K562 (cell line): ENCODE measurements around the gene TMEM87B. TPM values are rescaled to one million over a fixed set of nuclear protein-coding genes. Genes with fewer than 3 reads are reported as not detected.

Experiments used
- JUNB ChIP-seq: fragments of 450-650 bp; formaldehyde crosslinking; conservative IDR thresholded peaks from 2 replicates; pipeline ENCODE4 v1.4.0; 2020; ENCODE audit warnings: mild to moderate bottlenecking
- MEF2A ChIP-seq: IDR thresholded peaks from 2 replicates; pipeline ENCODE4 v1.6.1; 2011; ENCODE audit warnings: low read depth, mild to moderate bottlenecking, low read length, moderate library complexity; ENCODE audit not compliant: control insufficient read depth
- NFATC3 ChIP-seq: fragments of 450-650 bp; IDR thresholded peaks from 2 replicates; pipeline ENCODE4 v1.6.1; 2017; ENCODE audit warnings: mild to moderate bottlenecking
- POU5F1 ChIP-seq: fragments of 150-350 bp; IDR thresholded peaks from 2 replicates; pipeline ENCODE4 v1.6.1; 2014; ENCODE audit warnings: borderline replicate concordance, low read length, low read depth, mild to moderate bottlenecking; ENCODE audit not compliant: partially characterized antibody
- STAT5B ChIP-seq: fragments of 250-450 bp; sonication (Bioruptor Pico); IDR thresholded peaks from 2 replicates; pipeline ENCODE4 v1.8.0; 2021; ENCODE audit warnings: mild to moderate bottlenecking, inconsistent platforms
- ZNF431 ChIP-seq: sonication (generic); formaldehyde crosslinking; IDR thresholded peaks from 2 replicates; pipeline ENCODE4 v1.8.0; 2022; ENCODE audit warnings: mild to moderate bottlenecking, missing genetic modification reagents
- polyA plus RNA-seq, 8 experiments: library from polyadenylated mRNA; depleted of rRNA in 4 of 8; stranded (reverse) in 5 of 8; unstranded in 3 of 8; fragments of >200 nt; fragmentation: Nextera tagmentation in 2 of 8; fragmentation: Illumina TruSeq in 1 of 8; extraction: Ambion mirVana in 2 of 8; extraction: Trizol in 1 of 8; gene quantifications; 2 replicates each; pipeline versions ENCODE4 v1.2.1 to v1.2.3, GENCODE V29; 2011 to 2014; ENCODE audit warnings: inconsistent platforms in 1 of 8, missing spikeins in 1 of 8
- total RNA-seq, 7 experiments: library from RNA; depleted of rRNA in 6 of 7; stranded (reverse); fragments of >200 nt in 6 of 7; fragmentation: Illumina TruSeq in 2 of 7; extraction: Trizol in 2 of 7; gene quantifications; 2 replicates each; pipeline versions ENCODE4 v1.2.1 to v1.2.3, GENCODE V29; 2011 to 2021; ENCODE audit warnings: low replicate concordance in 1 of 7
- TF ChIP-seq, protein P1 (sequence below): fragments of 250-450 bp; sonication (Bioruptor Pico); IDR thresholded peaks from 2 replicates; pipeline ENCODE4 v1.8.0; 2021; ENCODE audit warnings: borderline replicate concordance, mild to moderate bottlenecking, moderate library complexity; ENCODE audit not compliant: poor library complexity, severe bottlenecking
- TF ChIP-seq, protein P2 (sequence below), 2 experiments: fragments of 450-650 bp in 1 of 2; sonication (generic) in 1 of 2; formaldehyde crosslinking in 1 of 2; IDR thresholded peaks in 1 of 2; conservative IDR thresholded peaks in 1 of 2; 2 replicates each; pipeline versions ENCODE4 v1.6.1 to v1.8.1; 2016 to 2023; ENCODE audit warnings: mild to moderate bottlenecking in 2 of 2, moderate library complexity in 2 of 2, inconsistent platforms in 1 of 2, missing genetic modification reagents in 1 of 2
- TF ChIP-seq, protein P3 (sequence below): fragments of 250-450 bp; sonication (Bioruptor Pico); IDR thresholded peaks from 2 replicates; pipeline ENCODE4 v1.8.0; 2021; ENCODE audit warnings: moderate library complexity, mild to moderate bottlenecking, inconsistent platforms
- TF ChIP-seq, protein P4 (sequence below), 2 experiments: fragments of 450-650 bp; IDR thresholded peaks; 2 replicates each; pipeline ENCODE4 v1.6.1; 2016
- TF ChIP-seq, protein P5 (sequence below), 3 experiments: IDR thresholded peaks in 2 of 3; conservative IDR thresholded peaks in 1 of 3; 2 replicates each; pipeline ENCODE4 v1.5.1; 2011 to 2012; ENCODE audit warnings: low read length in 3 of 3, mild to moderate bottlenecking in 3 of 3, control low read depth in 2 of 3, improper control_type of control experiment in 1 of 3, inconsistent platforms in 1 of 3, low read depth in 1 of 3, mixed read lengths in 1 of 3, moderate library complexity in 1 of 3; ENCODE audit not compliant: insufficient read depth in 2 of 3

The TMEM87B gene
- total and polyA plus RNA-seq, 9 of the 15 experiments (the other 6 are each of a cell fraction or from before 2014, with no cell fraction given) = 3.7 to 17.1 (median 11.0) TPM

DNA sequence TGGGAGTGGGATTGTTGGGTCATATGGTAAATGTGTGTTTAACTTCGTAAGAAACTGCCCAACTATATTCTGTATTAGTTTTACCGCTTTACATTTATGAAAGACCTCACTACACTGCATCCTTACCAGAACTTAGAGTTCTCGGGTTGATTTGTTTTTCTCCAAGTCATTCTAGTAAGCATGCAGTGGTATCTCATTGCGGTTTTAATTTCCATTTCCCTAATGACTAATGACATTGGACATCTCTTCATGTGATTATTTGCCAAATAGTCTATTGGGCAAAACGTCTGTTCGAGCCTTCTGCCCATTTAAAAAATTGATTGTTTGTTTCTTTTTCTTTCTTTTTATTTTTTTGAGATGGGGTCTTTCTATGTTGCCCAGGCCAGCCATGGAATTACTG, 89.9 kb downstream of the TMEM87B start (continued):
- TF ChIP-seq POU5F1 = no peak
- no peak for TF ChIP-seq MEF2A
- TF ChIP-seq, protein P1, sequence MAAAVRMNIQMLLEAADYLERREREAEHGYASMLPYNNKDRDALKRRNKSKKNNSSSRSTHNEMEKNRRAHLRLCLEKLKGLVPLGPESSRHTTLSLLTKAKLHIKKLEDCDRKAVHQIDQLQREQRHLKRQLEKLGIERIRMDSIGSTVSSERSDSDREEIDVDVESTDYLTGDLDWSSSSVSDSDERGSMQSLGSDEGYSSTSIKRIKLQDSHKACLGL = no peak
- no peak for TF ChIP-seq STAT5B (CRISPR knock-in tag)
- TF ChIP-seq NFATC3 = no peak
- no peak for TF ChIP-seq JUNB (CRISPR knock-in tag)
- TF ChIP-seq, protein P2, sequence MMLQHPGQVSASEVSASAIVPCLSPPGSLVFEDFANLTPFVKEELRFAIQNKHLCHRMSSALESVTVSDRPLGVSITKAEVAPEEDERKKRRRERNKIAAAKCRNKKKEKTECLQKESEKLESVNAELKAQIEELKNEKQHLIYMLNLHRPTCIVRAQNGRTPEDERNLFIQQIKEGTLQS (IDR thresholded peaks at IDR 0.05) = no peak
- TF ChIP-seq, protein P2 (CRISPR knock-in tag; conservative IDR thresholded peaks at IDR 0.05) = no peak
- TF ChIP-seq, protein P3, sequence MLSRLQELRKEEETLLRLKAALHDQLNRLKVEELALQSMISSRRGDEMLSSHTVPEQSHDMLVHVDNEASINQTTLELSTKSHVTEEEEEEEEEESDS (CRISPR knock-in tag) = no peak
- no peak for TF ChIP-seq ZNF431 (CRISPR knock-in tag)
- TF ChIP-seq, protein P4, sequence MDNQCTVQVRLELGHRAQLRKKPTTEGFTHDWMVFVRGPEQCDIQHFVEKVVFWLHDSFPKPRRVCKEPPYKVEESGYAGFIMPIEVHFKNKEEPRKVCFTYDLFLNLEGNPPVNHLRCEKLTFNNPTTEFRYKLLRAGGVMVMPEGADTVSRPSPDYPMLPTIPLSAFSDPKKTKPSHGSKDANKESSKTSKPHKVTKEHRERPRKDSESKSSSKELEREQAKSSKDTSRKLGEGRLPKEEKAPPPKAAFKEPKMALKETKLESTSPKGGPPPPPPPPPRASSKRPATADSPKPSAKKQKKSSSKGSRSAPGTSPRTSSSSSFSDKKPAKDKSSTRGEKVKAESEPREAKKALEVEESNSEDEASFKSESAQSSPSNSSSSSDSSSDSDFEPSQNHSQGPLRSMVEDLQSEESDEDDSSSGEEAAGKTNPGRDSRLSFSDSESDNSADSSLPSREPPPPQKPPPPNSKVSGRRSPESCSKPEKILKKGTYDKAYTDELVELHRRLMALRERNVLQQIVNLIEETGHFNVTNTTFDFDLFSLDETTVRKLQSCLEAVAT (IDR thresholded peaks at IDR 0.05) = no peak
- TF ChIP-seq, protein P5, sequence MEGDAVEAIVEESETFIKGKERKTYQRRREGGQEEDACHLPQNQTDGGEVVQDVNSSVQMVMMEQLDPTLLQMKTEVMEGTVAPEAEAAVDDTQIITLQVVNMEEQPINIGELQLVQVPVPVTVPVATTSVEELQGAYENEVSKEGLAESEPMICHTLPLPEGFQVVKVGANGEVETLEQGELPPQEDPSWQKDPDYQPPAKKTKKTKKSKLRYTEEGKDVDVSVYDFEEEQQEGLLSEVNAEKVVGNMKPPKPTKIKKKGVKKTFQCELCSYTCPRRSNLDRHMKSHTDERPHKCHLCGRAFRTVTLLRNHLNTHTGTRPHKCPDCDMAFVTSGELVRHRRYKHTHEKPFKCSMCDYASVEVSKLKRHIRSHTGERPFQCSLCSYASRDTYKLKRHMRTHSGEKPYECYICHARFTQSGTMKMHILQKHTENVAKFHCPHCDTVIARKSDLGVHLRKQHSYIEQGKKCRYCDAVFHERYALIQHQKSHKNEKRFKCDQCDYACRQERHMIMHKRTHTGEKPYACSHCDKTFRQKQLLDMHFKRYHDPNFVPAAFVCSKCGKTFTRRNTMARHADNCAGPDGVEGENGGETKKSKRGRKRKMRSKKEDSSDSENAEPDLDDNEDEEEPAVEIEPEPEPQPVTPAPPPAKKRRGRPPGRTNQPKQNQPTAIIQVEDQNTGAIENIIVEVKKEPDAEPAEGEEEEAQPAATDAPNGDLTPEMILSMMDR (IDR thresholded peaks at IDR 0.05 in 2 of 3, conservative IDR thresholded peaks at IDR 0.05 in 1 of 3; ENCODE audit: insufficient read depth in 2 of 3, low read depth in 1 of 3, low read length in 3 of 3) = no peak
